HG03280 (cell line): ENCODE measurements around the gene CSPG5.
A peak's percentile ranks its signal among the peaks of the same experiment; 100 is the strongest.

Experiments
- ATAC-seq: cut with Tn5 transposase; IDR thresholded peaks from one replicate; pipeline ENCODE4 v1.9.1; 2021; ENCODE audit warnings: mild to moderate bottlenecking, moderate library complexity; ENCODE audit not compliant: unreplicated experiment

Gene CSPG5

GRCh38 chr3:47588587-47588986 is 9.9 kb upstream of the CSPG5 start:
- ATAC-seq, result no peak

GRCh38 chr3:47588053-47588452 is 9.4 kb upstream of the CSPG5 start:
- no peak for ATAC-seq

- ATAC-seq, result no peak
Observed at GRCh38 chr3:47586746-47587145, 8.1 kb upstream of the CSPG5 start.

GRCh38 chr3:47583320-47584075 is 4.8 kb upstream of the CSPG5 start:
- ATAC-seq, result no peak

GRCh38 chr3:47581835-47582234 is 3.2 kb upstream of the CSPG5 start:
- no peak for ATAC-seq

GRCh38 chr3:47581422-47581821 is 2.8 kb upstream of the CSPG5 start:
- no peak for ATAC-seq

GRCh38 chr3:47580481-47580880 is 1.8 kb upstream of the CSPG5 start:
- ATAC-seq, result no peak

- ATAC-seq, result no peak
Observed at GRCh38 chr3:47579875-47580274, 1.2 kb upstream of the CSPG5 start.

GRCh38 chr3:47578119-47578632 is 489 bp downstream of the CSPG5 start:
- ATAC-seq, result peak; percentile 31

- ATAC-seq, result no peak
Observed at GRCh38 chr3:47577583-47578118, 1.0 kb downstream of the CSPG5 start.

- no peak for ATAC-seq
Observed at GRCh38 chr3:47573190-47574172, 5.2 kb downstream of the CSPG5 start.

GRCh38 chr3:47571391-47572175 is 7.1 kb downstream of the CSPG5 start:
- no peak for ATAC-seq

- ATAC-seq, result no peak
Observed at GRCh38 chr3:47568901-47569300, 9.8 kb downstream of the CSPG5 start.

GRCh38 chr3:47567149-47567548 is 11.5 kb downstream of the CSPG5 start:
- ATAC-seq, result no peak

GRCh38 chr3:47566667-47567066 is 12.0 kb downstream of the CSPG5 start:
- no peak for ATAC-seq

GRCh38 chr3:47565734-47566550 is 12.7 kb downstream of the CSPG5 start:
- no peak for ATAC-seq

- no peak for ATAC-seq
Observed at GRCh38 chr3:47556351-47556750, 22.3 kb downstream of the CSPG5 start.

GRCh38 chr3:47554335-47554734 is 24.3 kb downstream of the CSPG5 start:
- no peak for ATAC-seq

GRCh38 chr3:47553407-47553806 is 25.3 kb downstream of the CSPG5 start:
- ATAC-seq, result no peak
